HT-29 (cell line): ENCODE measurements around the gene TTLL5. TPM values are rescaled to one million over a fixed set of nuclear protein-coding genes. Genes with fewer than 3 reads are reported as not detected.
"Not testable (repeated sequence)": the region's sequence is repeated elsewhere in the genome, so short reads cannot be mapped to it uniquely, and the experiment has no call there.

Experiments used
- DNase-seq: peaks from one replicate; pipeline ENCODE4 v3.0.0-alpha.2; 2015; ENCODE audit warnings: low spot score
- total RNA-seq: library from RNA; depleted of rRNA; stranded (reverse); fragments of >200 nt; shearing (Covaris generic); gene quantifications from 2 replicates; pipeline ENCODE4 v1.2.3, GENCODE V29; 2014

Gene TTLL5
- total RNA-seq, 1 experiment from 2014 or later, result 20.5 TPM

DNA sequence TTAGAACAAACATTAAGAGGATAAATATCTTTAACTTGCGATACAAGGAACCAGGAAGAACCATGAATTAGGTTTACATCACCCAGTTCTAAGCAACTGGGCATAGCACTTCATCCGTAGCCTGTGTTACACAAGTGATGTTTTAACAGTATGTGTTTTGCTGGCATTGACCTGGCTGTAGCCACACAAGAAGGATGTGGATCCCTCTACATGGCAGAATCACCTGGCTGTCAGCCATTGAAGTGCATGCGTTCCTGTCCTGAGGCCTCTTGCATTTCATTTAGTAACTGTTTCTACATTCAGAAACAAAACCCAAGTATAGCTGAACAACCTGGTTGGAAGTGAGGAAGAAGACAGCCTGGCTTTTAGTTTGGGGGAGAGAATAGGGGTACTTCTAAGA is 248.6 kb downstream of the TTLL5 start:
- DNase-seq, result no peak

GRCh38 chr14:75910048-75910447 is 249.0 kb downstream of the TTLL5 start:
- DNase-seq, result no peak

- DNase-seq, result no peak
These were observed 250.8 kb downstream of the TTLL5 start for GRCh38 chr14:75911883-75912282.

DNA sequence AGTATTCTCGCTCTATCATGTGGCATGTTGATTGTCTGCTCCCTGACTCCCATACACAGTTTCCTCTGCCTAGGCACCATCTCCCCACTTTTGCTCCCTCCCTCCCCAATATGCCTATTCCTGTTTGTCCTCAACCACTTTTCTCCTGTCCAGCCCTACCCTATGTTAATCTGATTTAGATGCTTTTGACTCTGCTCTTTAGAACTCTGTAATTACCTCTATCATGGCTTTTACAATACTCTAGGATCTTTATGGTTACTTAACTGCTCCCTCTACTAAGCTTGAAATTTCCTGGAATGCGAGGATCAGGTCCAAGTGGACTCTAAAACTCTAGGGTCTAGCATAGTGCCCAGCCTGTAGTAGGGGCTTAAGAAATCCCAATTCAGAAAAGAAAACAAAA is 252.1 kb downstream of the TTLL5 start:
- no peak for DNase-seq

DNA sequence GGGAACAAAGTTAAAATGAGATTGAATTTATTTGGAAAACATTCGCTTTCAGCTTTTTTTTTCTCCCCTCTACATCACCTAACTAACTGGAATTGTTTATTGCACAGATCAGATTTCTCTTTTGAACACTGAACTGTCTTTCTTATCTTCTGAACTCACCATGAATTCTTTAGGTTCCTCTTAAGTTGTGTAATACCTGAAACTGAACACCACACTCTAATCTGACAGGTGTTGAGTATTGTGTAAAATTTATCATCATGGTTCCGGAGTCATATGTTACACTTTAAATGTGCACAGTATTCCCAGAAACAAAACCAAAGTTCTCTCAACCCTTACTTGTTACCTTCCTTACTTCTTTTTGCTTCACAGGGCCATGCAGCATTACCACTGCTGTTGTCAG is 254.0 kb downstream of the TTLL5 start:
- DNase-seq, result no peak

GRCh38 chr14:75917322-75917945 is 256.4 kb downstream of the TTLL5 start:
- no peak for DNase-seq

GRCh38 chr14:75917946-75918335 is 256.9 kb downstream of the TTLL5 start:
- DNase-seq, result no peak

- DNase-seq, result not testable (repeated sequence)
These were observed 259.4 kb downstream of the TTLL5 start for GRCh38 chr14:75920421-75920820.

DNA sequence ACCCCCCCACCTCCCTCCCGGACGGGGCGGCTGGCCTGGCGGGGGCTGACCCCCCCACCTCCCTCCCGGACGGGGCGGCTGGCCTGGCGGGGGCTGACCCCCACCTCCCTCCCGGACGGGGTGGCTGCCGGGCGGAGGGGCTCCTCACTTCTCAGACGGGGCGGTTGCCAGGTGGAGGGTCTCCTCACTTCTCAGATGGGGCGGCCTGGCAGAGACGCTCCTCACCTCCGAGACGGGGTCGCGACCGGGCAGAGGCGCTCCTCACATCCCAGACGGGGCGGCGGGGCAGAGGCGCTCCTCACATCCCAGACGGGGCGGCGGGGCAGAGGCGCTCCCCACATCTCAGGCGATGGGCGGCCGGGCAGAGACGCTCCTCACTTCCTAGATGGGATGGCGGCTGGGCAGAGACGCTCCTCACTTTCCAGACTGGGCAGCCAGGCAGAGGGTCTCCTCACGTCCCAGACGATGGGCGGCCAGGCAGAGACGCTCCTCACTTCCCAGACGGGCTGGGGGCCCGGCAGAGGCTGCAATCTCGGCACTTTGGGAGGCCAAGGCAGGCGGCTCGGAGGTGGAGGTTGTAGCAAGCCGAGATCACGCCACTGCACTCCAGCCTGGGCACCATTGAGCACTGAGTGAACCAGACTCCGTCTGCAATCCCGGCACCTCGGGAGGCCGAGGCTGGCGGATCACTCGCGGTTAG is 264.2 kb downstream of the TTLL5 start:
- DNase-seq, result not testable (repeated sequence)

DNA sequence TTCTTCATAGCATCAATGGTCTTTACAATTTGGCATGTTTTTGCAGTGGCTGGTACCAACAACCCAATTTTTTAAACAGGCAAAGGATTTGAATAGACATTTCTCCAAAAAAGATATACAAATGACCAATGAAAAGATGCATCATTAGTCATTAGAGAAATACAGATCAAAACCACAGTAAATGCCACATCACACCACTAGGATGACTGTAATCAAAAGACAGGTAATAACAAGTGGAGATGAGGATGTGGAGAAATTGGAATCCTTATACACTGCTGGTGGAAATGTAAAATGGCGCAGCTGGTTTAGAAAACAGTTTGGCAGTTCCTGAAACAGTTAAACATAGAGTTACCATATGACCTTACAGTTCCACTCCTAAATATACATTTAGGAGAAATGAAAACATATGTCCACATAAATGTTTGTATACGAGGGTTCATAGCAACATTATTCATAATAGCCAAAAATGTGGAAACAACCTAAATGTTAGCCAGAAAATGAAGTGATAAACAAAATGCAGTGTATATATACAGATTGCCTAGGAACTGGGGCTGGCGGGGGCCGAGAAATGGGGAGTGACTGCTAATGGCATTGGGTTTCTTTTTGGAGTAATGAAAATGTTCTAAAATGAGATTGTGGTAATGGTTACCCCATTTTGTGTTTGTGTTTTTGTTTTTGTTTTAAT is 265.5 kb downstream of the TTLL5 start:
- peak; percentile 1 for DNase-seq

- no peak for DNase-seq
These were observed 266.6 kb downstream of the TTLL5 start for GRCh38 chr14:75927564-75928087.

DNA sequence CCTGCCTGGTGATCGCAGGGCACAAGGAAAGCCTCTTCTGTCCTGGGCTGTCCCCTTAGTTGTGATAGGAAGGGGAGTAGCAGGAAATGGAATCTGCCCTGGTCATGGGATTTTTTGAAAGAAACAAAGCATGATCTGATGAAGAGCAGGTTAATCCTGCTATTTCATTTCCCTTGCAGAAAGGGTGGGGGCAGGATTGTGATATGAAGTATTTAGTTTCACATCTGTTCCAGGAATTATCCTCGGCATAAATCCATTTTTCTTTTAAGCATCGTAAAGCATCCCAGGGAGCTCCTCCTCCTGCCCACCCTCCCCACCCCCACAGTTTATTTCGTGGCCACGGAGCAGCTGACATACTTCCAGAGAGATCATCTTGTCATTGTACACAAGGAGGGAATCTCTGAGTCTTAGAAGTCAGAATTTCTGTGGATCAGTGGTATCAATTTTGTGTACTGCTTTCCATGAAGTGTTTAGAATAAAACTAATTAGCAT is 267.7 kb downstream of the TTLL5 start:
- peak; percentile 1 for DNase-seq

DNA sequence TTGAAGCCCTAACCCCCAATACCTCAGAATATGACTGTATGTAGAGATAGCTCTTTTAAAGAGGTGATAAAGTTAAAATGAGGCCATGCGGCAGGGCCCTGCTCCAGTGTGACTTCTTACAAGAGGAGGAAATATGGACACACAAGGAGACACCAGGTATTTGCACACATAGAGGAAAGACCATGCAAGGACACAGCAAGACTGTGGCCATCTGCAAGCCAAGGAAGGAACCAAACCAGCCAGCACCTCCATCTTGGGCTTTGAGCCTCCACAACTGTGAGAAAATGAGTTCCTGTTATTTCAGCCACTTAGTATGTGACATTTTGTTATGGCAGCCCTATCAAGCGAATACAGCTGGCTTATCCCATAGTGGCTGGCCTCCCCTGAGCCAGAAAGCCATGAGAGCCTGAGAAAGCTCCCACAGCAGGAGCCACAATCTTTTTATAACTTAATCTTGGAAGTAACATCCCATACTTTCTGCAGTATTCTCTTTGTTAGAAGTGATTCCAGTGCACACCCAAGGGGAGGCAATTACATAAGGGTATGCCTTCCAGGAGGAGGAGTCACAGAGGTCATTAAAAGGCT is 272.8 kb downstream of the TTLL5 start:
- DNase-seq, result no peak

GRCh38 chr14:75934998-75935628 is 274.1 kb downstream of the TTLL5 start:
- no peak for DNase-seq

DNA sequence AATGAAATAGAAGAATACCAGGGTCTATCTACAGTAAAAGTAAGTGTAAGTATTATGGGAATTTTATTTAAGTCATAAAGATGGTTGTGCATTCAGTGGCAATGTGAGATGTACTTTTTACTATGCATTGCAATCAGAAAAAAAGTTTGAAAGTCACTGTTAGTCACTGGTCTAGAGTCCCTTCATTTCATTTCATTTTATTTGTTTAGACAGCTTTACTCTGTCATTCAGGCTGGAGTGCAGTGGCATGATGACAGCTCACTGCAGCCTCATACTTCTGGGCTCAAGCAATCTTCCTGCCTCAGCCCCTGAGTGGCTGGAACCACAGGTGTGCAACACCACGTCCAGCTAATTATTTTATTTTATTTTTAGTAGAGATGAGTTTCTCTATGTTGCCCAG is 278.2 kb downstream of the TTLL5 start:
- no peak for DNase-seq

DNA sequence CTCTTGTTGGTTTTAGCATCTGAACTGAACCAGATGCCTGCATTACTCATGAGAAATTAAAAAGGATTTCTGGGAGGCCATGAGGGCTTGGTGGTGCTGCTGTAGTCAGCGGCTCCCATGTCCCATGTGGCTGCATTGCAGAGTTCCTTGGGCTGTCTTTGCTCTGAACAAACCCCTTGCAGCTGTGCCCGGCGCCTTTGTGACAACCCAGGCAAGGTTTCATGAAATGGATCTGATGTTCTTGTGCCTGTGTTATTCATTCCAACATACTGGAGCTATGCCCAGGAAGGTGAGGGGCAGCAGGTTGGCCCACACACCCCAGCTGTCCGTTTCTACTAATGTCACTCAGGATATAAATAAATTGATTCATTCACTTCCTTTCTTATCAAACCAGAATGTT is 280.0 kb downstream of the TTLL5 start:
- DNase-seq, result no peak

DNA sequence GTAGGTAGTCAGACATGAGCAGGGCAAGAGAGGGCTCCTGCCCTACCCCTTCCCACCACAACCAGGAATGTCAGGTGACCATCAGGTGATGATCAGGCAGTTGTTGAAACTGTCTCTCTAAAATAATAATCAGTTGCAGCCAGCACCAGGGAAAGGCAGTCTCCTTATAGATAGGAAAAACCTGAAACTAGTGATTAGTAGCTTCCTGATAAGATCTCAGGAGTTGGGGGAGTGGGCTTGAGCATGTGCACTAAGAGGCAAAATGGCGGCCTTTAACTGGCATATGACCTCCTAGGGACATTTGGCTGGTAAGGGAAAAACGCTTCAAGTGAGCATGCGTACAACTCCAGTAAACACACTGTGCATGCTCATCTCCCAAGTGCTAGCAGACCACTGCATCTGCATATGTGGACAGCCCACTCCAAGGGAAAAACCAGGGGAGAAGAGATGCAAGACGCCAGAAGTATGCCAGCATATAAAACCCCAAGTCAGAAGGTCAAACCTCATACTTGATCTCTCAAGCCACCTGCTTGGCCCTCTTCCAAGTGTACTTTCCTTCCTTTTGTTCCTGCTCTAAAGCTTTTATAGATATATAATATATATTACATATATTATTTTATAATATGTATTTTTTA is 283.7 kb downstream of the TTLL5 start:
- DNase-seq, result no peak

GRCh38 chr14:75946785-75947184 is 285.7 kb downstream of the TTLL5 start:
- DNase-seq, result no peak

GRCh38 chr14:75952489-75952888 is 291.4 kb downstream of the TTLL5 start:
- DNase-seq, result no peak

GRCh38 chr14:75959031-75959430 is 298.0 kb downstream of the TTLL5 start:
- DNase-seq, result no peak

- DNase-seq, result no peak
These were observed 299.2 kb downstream of the TTLL5 start for GRCh38 chr14:75960231-75960630.
